ENCODE results near the gene C22orf39. TPM values are rescaled to one million over a fixed set of nuclear protein-coding genes. Genes with fewer than 3 reads are reported as not detected.

C22orf39 gene
- total RNA-seq, 1 experiment from 2014 or later, result 19.3 TPM

DNA sequence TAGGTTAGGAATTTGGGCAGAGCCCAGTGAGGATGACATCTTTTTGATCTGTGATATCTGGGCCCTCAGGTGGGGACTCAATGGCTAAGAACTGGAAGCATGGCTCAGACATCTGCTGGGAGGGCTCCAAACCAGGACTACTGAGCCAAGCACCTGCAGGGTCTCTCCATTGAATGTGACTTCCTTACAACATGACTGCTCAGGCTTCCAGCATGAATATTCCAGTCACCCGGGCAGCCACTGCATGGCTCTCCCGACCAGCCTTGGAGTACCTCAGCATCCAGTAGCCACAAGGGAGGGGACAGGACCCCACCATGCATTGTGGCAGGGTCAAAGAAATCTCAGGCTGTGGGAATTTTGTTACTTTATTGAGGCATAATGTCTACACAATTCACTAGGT lies 40.8 kb upstream of the C22orf39 start:
- no peak overlapping the region for H4K5ac ChIP-seq (ENCODE audit: insufficient read length, low read depth, low read length)
- no peaks in the 10 kb centered on the region for H3K9me3 ChIP-seq (ENCODE audit: control insufficient read depth, low read depth, low read length)
- H4K8ac ChIP-seq (replicated peaks; ENCODE audit: insufficient read length, low read depth, low read length), result no peak overlapping the region
- no peak overlapping the region for H2AK5ac ChIP-seq (ENCODE audit: insufficient read length, low read length)
- Mint-ChIP-seq H3K9me3 (no peaks in the 10 kb centered on the region), H3K36me3 (ENCODE audit: insufficient read depth in 1 of 3, low read depth in 3 of 3) (peaks cover 23 to 77% (median 67%) of the 10 kb centered on the region in 3 experiments; a peak in 6 of 7 replicates), H3K4me1 (no peaks in the 10 kb centered on the region), H3K27ac (no peak overlapping the region), H3K27me3 (ENCODE audit: low read depth) (no peaks in the 10 kb centered on the region), H3K4me3 (no peak overlapping the region)
- H3K56ac ChIP-seq (ENCODE audit: insufficient read length, low read depth, low read length), result no peak overlapping the region
- no peak overlapping the region for H2BK120ac ChIP-seq (ENCODE audit: low read depth, low read length, poor library complexity, severe bottlenecking)
- no peak overlapping the region for H3K4me2 ChIP-seq (ENCODE audit: insufficient read depth, insufficient read length, low read length)
- no peak for DNase-seq
- H2BK15ac ChIP-seq (ENCODE audit: low read depth, low read length), result no peak overlapping the region
- H3K79me2 ChIP-seq (ENCODE audit: insufficient read depth, low read length), result no peaks in the 10 kb centered on the region
- H3K27ac ChIP-seq (ENCODE audit: insufficient read length, low read depth, low read length), result no peak overlapping the region
- H3K27me3 ChIP-seq (ENCODE audit: insufficient read depth, low read length), result no peaks in the 10 kb centered on the region
- no peak overlapping the region for H3K23ac ChIP-seq (ENCODE audit: insufficient read length, low read depth, low read length)
- H2BK5ac ChIP-seq (ENCODE audit: insufficient read length, low read length), result no peak overlapping the region
- H3K79me1 ChIP-seq (ENCODE audit: insufficient read depth, low read depth, low read length, poor library complexity, severe bottlenecking), result no peaks in the 10 kb centered on the region
- H3K23me2 ChIP-seq (ENCODE audit: insufficient read length, low read depth, low read length, poor library complexity, severe bottlenecking), result no peaks in the 10 kb centered on the region
- no peak overlapping the region for H3K4ac ChIP-seq (ENCODE audit: low read depth, low read length)
- H2BK20ac ChIP-seq (ENCODE audit: low read depth, low read length, poor library complexity, severe bottlenecking), result no peak overlapping the region
- TF ChIP-seq, protein P1, sequence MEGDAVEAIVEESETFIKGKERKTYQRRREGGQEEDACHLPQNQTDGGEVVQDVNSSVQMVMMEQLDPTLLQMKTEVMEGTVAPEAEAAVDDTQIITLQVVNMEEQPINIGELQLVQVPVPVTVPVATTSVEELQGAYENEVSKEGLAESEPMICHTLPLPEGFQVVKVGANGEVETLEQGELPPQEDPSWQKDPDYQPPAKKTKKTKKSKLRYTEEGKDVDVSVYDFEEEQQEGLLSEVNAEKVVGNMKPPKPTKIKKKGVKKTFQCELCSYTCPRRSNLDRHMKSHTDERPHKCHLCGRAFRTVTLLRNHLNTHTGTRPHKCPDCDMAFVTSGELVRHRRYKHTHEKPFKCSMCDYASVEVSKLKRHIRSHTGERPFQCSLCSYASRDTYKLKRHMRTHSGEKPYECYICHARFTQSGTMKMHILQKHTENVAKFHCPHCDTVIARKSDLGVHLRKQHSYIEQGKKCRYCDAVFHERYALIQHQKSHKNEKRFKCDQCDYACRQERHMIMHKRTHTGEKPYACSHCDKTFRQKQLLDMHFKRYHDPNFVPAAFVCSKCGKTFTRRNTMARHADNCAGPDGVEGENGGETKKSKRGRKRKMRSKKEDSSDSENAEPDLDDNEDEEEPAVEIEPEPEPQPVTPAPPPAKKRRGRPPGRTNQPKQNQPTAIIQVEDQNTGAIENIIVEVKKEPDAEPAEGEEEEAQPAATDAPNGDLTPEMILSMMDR (conservative IDR thresholded peaks at IDR 0.05), result no peak
- no peak overlapping the region for H3K18ac ChIP-seq (ENCODE audit: insufficient read length, low read depth, low read length)
- no peak overlapping the region for H2BK12ac ChIP-seq (ENCODE audit: insufficient read length, low read depth, low read length)
- no peaks in the 10 kb centered on the region for H3K4me1 ChIP-seq (ENCODE audit: insufficient read depth, low read length)
- no peak overlapping the region for H3K14ac ChIP-seq (ENCODE audit: insufficient read depth, low read length)
- WGBS (ENCODE audit: extremely low coverage, insufficient read length, low lambda C conversion rate), result no CpG with 5 or more reads among the region's 2 CpGs
- H4K91ac ChIP-seq (ENCODE audit: insufficient read length, low read depth, low read length), result no peak overlapping the region
- no peak overlapping the region for H2AFZ ChIP-seq (ENCODE audit: low read length)
- H3K9ac ChIP-seq (ENCODE audit: extremely low read depth, insufficient read length, low read length), result no peak overlapping the region
- H3T11ph ChIP-seq (ENCODE audit: low read length), result no peak overlapping the region
- H4K20me1 ChIP-seq (ENCODE audit: control insufficient read depth, insufficient read depth, insufficient read length), result no peaks in the 10 kb centered on the region

All from H9 (cell line).